Activated T-cell treated with anti-CD3 and anti-CD28 coated beads for 48 hours (primary cell): ENCODE measurements around the gene GRIA1.

Source experiments
- DNase-seq: peaks from one replicate; pipeline ENCODE4 v3.0.0-alpha.2; 2020; ENCODE audit warnings: low read depth

Gene GRIA1

GRCh38 chr5:153551537-153552079 lies 61.1 kb downstream of the GRIA1 start:
- no peak for DNase-seq

- DNase-seq, result no peak
These were observed 62.4 kb downstream of the GRIA1 start for GRCh38 chr5:153552886-153553285.

GRCh38 chr5:153555420-153556114 lies 65.1 kb downstream of the GRIA1 start:
- no peak for DNase-seq

GRCh38 chr5:153558957-153559356 lies 68.5 kb downstream of the GRIA1 start:
- no peak for DNase-seq

- no peak for DNase-seq
These were observed 69.5 kb downstream of the GRIA1 start for GRCh38 chr5:153559926-153560325.

GRCh38 chr5:153562189-153562588 lies 71.7 kb downstream of the GRIA1 start:
- no peak for DNase-seq

- no peak for DNase-seq
These were observed 75.4 kb downstream of the GRIA1 start for GRCh38 chr5:153565822-153566221.

GRCh38 chr5:153569036-153569435 lies 78.6 kb downstream of the GRIA1 start:
- no peak for DNase-seq

GRCh38 chr5:153571162-153571561 lies 80.7 kb downstream of the GRIA1 start:
- DNase-seq, result no peak

GRCh38 chr5:153572411-153573145 lies 82.1 kb downstream of the GRIA1 start:
- no peak for DNase-seq

GRCh38 chr5:153573326-153574033 lies 83.0 kb downstream of the GRIA1 start:
- no peak for DNase-seq

GRCh38 chr5:153584126-153584959 lies 93.9 kb downstream of the GRIA1 start:
- no peak for DNase-seq

- no peak for DNase-seq
These were observed 94.5 kb downstream of the GRIA1 start for GRCh38 chr5:153584960-153585359.

GRCh38 chr5:153585622-153586277 lies 95.3 kb downstream of the GRIA1 start:
- no peak for DNase-seq

- DNase-seq, result no peak
These were observed 101.6 kb downstream of the GRIA1 start for GRCh38 chr5:153592081-153592480.

GRCh38 chr5:153594785-153595184 lies 104.3 kb downstream of the GRIA1 start:
- no peak for DNase-seq

GRCh38 chr5:153598099-153598498 lies 107.6 kb downstream of the GRIA1 start:
- no peak for DNase-seq

- DNase-seq, result no peak
These were observed 110.9 kb downstream of the GRIA1 start for GRCh38 chr5:153601377-153601776.

- no peak for DNase-seq
These were observed 114.9 kb downstream of the GRIA1 start for GRCh38 chr5:153605386-153605785.

- no peak for DNase-seq
These were observed 119.5 kb downstream of the GRIA1 start for GRCh38 chr5:153610009-153610408.

GRCh38 chr5:153610811-153611210 lies 120.3 kb downstream of the GRIA1 start:
- DNase-seq, result no peak
